CD14-positive monocyte (primary cell): Measurements from ENCODE around the gene PTMS. TPM values are rescaled to one million over a fixed set of nuclear protein-coding genes. Genes with fewer than 3 reads are reported as not detected.

Source experiments
- DNase-seq, 3 donors: peaks; one replicate each; pipeline ENCODE4 v3.0.0-alpha.2; 2011 to 2022
- H2AFZ ChIP-seq: 2 replicates; pipeline ENCODE4 v1.6.0; 2012; ENCODE audit warnings: mild to moderate bottlenecking, low read depth, low read length, inconsistent platforms; ENCODE audit not compliant: insufficient read depth, poor library complexity, severe bottlenecking
- H3K27ac ChIP-seq, 2 donors: 1 replicate in 1 of 2; 2 replicates in 1 of 2; pipeline ENCODE4 v1.5.1; 2012 to 2013; ENCODE audit warnings: low read length in 2 of 2, control low read depth in 1 of 2, inconsistent platforms in 1 of 2, low read depth in 1 of 2, mild to moderate bottlenecking in 1 of 2
- H3K27me3 ChIP-seq, 2 donors: one replicate each; pipeline versions ENCODE4 v1.6.0 to v1.6.1; 2011 to 2013; ENCODE audit warnings: low read length in 2 of 2; ENCODE audit not compliant: control insufficient read depth in 2 of 2, insufficient read depth in 2 of 2
- H3K36me3 ChIP-seq, 2 donors: replicated peaks in 1 of 2; 1 replicate in 1 of 2; 2 replicates in 1 of 2; pipeline versions ENCODE4 v1.5.1 to v1.6.1; 2012 to 2013; ENCODE audit warnings: low read length in 2 of 2, control low read depth in 1 of 2, inconsistent platforms in 1 of 2, mild to moderate bottlenecking in 1 of 2; ENCODE audit not compliant: insufficient read depth in 2 of 2, control insufficient read depth in 1 of 2
- H3K4me1 ChIP-seq, 2 donors: 1 replicate in 1 of 2; 2 replicates in 1 of 2; pipeline versions ENCODE4 v1.5.1 to v1.6.1; 2012 to 2013; ENCODE audit warnings: low read length in 2 of 2, control low read depth in 1 of 2, inconsistent platforms in 1 of 2, mild to moderate bottlenecking in 1 of 2, moderate library complexity in 1 of 2; ENCODE audit not compliant: insufficient read depth in 2 of 2, control insufficient read depth in 1 of 2
- H3K4me2 ChIP-seq: replicated peaks from 2 replicates; pipeline ENCODE3; 2012; ENCODE audit warnings: low read length, moderate library complexity, mild to moderate bottlenecking; ENCODE audit not compliant: poor library complexity, severe bottlenecking; ENCODE audit errors: extremely low read depth
- H3K4me3 ChIP-seq, 3 experiments: fragments of 200-600 bp in 1 of 3; sonication (generic) in 1 of 3; replicated peaks in 1 of 3; 1 replicate in 2 of 3; 2 replicates in 1 of 3; pipeline ENCODE4 v1.5.1; 2011 to 2013; ENCODE audit warnings: low read length in 3 of 3, mild to moderate bottlenecking in 3 of 3, control low read depth in 2 of 3, low read depth in 2 of 3, inconsistent platforms in 1 of 3, moderate library complexity in 1 of 3
- H3K79me2 ChIP-seq: 2 replicates; pipeline ENCODE4 v1.6.0; 2012; ENCODE audit warnings: mild to moderate bottlenecking, control low read depth, inconsistent platforms, low read length, moderate library complexity; ENCODE audit not compliant: insufficient read depth
- H3K9ac ChIP-seq: 2 replicates; pipeline ENCODE4 v1.6.0; 2017; ENCODE audit warnings: low read length, mild to moderate bottlenecking; ENCODE audit not compliant: insufficient read depth, poor library complexity, severe bottlenecking
- H3K9me3 ChIP-seq, 2 donors: replicated peaks in 1 of 2; 1 replicate in 1 of 2; 2 replicates in 1 of 2; pipeline versions ENCODE4 v1.5.1 to v1.6.1; 2012 to 2013; ENCODE audit warnings: low read length in 2 of 2, control low read depth in 1 of 2; ENCODE audit not compliant: control insufficient read depth in 1 of 2, insufficient read depth in 1 of 2
- H4K20me1 ChIP-seq: 2 replicates; pipeline ENCODE4 v1.6.0; 2012; ENCODE audit warnings: mild to moderate bottlenecking, low read length, control low read depth, moderate library complexity; ENCODE audit not compliant: insufficient read depth
- H3K27ac Mint-ChIP-seq, 7 donors: one replicate each; pipeline ENCODE4 v1.8.0; 2020; ENCODE audit warnings: mild to moderate bottlenecking in 7 of 7, mixed read lengths in 7 of 7, moderate library complexity in 6 of 7, inconsistent platforms in 2 of 7
- H3K27me3 Mint-ChIP-seq, 3 donors: one replicate each; pipeline ENCODE4 v1.8.0; 2021 to 2022; ENCODE audit warnings: low read depth in 3 of 3, mild to moderate bottlenecking in 3 of 3, mixed read lengths in 3 of 3, moderate library complexity in 3 of 3, inconsistent platforms in 1 of 3
- H3K36me3 Mint-ChIP-seq, 2 donors: one replicate each; pipeline ENCODE4 v1.8.0; 2020; ENCODE audit warnings: mixed read lengths in 2 of 2, inconsistent platforms in 1 of 2, mild to moderate bottlenecking in 1 of 2
- H3K4me1 Mint-ChIP-seq: one replicate; pipeline ENCODE4 v1.8.0; 2020; ENCODE audit warnings: mild to moderate bottlenecking, mixed read lengths
- H3K4me3 Mint-ChIP-seq, 2 donors: one replicate each; pipeline ENCODE4 v1.8.0; 2020; ENCODE audit warnings: mild to moderate bottlenecking in 2 of 2, mixed read lengths in 2 of 2, moderate library complexity in 1 of 2
- H3K9me3 Mint-ChIP-seq, 7 donors: one replicate each; pipeline ENCODE4 v1.8.0; 2020 to 2022; ENCODE audit warnings: mixed read lengths in 7 of 7, mild to moderate bottlenecking in 6 of 7, moderate library complexity in 6 of 7, inconsistent platforms in 2 of 7
- CTCF ChIP-seq: fragments of 200-600 bp; IDR thresholded peaks from one replicate; pipeline ENCODE4 v1.8.0; 2022; ENCODE audit warnings: antibody characterized with exemption, mild to moderate bottlenecking
- WGBS: methylation state at CpG from one replicate; pipeline ENCODE4 v1.1.5; 2013; ENCODE audit warnings: missing lambda C conversion rate; ENCODE audit not compliant: insufficient coverage; 5-methylcytosine and 5-hydroxymethylcytosine counted together
- intact Hi-C, 2 donors: fragments of 100-400 bp; cut with micrococcal nuclease; formaldehyde crosslinking; loops; one replicate each; pipeline versions ENCODE4 v1.15.0 to v1.15.1; 2023
- polyA plus RNA-seq, 3 donors: library from polyadenylated mRNA; depleted of rRNA in 1 of 3; unstranded in 2 of 3; stranded (reverse) in 1 of 3; fragments of 300-500 nt in 2 of 3; fragments of >200 nt in 1 of 3; fragmentation: Illumina TruSeq in 2 of 3; gene quantifications; 1 replicate in 2 of 3; 2 replicates in 1 of 3; pipeline ENCODE4 v1.2.3, GENCODE V29; 2012 to 2021

Gene PTMS
- polyA plus RNA-seq, 3 donors = 2.4 to 9.7 (median 2.6) TPM

DNA sequence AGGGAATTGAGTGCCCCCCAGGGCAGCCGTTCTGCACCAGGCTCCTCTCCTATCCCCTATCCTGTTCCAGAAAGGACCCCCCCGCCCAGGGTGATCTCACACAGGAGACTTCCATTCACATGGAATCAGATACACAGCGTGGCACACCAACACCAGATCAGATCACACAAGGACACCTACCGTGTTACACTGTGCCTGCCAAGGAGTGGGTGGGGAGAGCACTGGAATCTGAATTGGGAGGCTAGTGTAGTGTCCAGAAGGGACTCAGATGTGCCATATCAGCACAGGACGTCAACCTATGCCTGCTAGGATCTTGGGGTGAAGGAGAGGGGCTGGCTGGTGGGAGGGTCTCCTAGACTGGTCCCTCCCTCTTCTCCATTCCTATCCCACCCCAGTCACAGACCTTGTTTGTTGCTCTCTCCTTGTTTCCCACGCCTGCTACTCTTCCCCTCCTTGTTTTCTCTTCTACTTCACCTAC lies 2.3 kb downstream of the PTMS start:
- Mint-ChIP-seq H3K4me3 (peak overlapping the region in 1 of 2 donors; percentile 81), H3K36me3 (peaks cover 8 to 21% of the 10 kb centered on the region in 2 donors), H3K4me1 (peaks cover 65% of the 10 kb centered on the region), H3K9me3 (peaks cover 0 to 10% (median 7%) of the 10 kb centered on the region in 7 donors), H3K27ac (peak overlapping the region in 1 of 7 donors; percentile 4), H3K27me3 (peaks cover 58 to 79% (median 78%) of the 10 kb centered on the region in 3 donors)
- H3K27me3 ChIP-seq = peaks cover 26 to 66% of the 10 kb centered on the region in 2 donors
- 100% methylated on average over 1 of the region's 6 CpGs for WGBS
- no peaks in the 10 kb centered on the region for H3K79me2 ChIP-seq
- no peak for TF ChIP-seq CTCF
- H3K27ac ChIP-seq = no peak overlapping the region
- DNase-seq = no peak
- H3K9me3 ChIP-seq = peaks cover 0 to 8% of the 10 kb centered on the region in 2 donors
- H4K20me1 ChIP-seq = no peaks in the 10 kb centered on the region
- no peak overlapping the region for H3K9ac ChIP-seq
- peaks cover 52 to 65% of the 10 kb centered on the region in 2 donors for H3K4me1 ChIP-seq
- intact Hi-C loops = no loop called here
- no peak overlapping the region for H3K4me3 ChIP-seq
- H2AFZ ChIP-seq = no peak overlapping the region
- no peak overlapping the region for H3K4me2 ChIP-seq
- no peaks in the 10 kb centered on the region for H3K36me3 ChIP-seq

GRCh38 chr12:6768990-6769389 lies 2.8 kb downstream of the PTMS start:
- no peak overlapping the region for H3K27ac Mint-ChIP-seq
- H3K4me2 ChIP-seq = no peak overlapping the region
- H3K36me3 Mint-ChIP-seq = peaks cover 8 to 21% of the 10 kb centered on the region in 2 donors
- DNase-seq = no peak
- no peak overlapping the region for H3K27ac ChIP-seq
- WGBS = 79% methylated on average over 3 of the region's 6 CpGs
- H3K9ac ChIP-seq = no peak overlapping the region
- no peaks in the 10 kb centered on the region for H4K20me1 ChIP-seq
- no peaks in the 10 kb centered on the region for H3K36me3 ChIP-seq
- H3K4me3 Mint-ChIP-seq = peak overlapping the region in 1 of 2 donors; percentile 54
- H3K9me3 ChIP-seq = peaks cover 0 to 9% of the 10 kb centered on the region in 2 donors
- TF ChIP-seq CTCF = no peak
- peaks cover 49 to 67% of the 10 kb centered on the region in 2 donors for H3K4me1 ChIP-seq
- no peaks in the 10 kb centered on the region for H3K79me2 ChIP-seq
- intact Hi-C loops = no loop called here
- peaks cover 0 to 10% (median 7%) of the 10 kb centered on the region in 7 donors for H3K9me3 Mint-ChIP-seq
- peaks cover 58 to 81% (median 77%) of the 10 kb centered on the region in 3 donors for H3K27me3 Mint-ChIP-seq
- no peak overlapping the region for H3K4me3 ChIP-seq
- H3K4me1 Mint-ChIP-seq = peaks cover 64% of the 10 kb centered on the region
- H2AFZ ChIP-seq = no peak overlapping the region
- peaks cover 28 to 65% of the 10 kb centered on the region in 2 donors for H3K27me3 ChIP-seq
